ENCODE measurements around the gene RPS6KA2.
"Not testable (repeated sequence)": the region's sequence is repeated elsewhere in the genome, so short reads cannot be mapped to it uniquely, and the experiment has no call there.

RPS6KA2 gene

DNA sequence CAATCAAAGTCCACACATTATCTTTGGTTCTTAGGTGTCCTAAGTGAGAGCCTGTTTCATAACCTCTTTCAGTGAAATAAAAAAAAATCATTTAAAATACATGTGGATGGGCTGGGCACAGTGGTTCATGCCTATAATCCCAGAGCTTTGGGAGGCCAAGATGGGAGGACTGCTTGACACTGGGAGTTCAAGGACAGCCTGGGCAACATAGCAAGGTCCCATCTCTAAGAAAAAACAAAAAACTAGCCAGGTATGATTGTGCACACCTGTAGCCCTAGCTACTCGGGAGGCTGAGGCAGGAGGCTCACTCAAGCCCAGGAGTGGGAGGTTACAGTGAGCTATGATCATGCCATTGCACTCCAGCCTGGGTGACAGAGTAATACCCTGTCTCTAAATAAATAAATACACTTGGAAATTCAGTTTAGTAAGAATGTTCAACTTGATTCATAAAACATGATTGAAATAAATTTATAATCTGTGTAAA, 247.9 kb downstream of the RPS6KA2 start:
- Histone ChIP-seq H3K27me3 (ENCODE audit: control insufficient read depth, insufficient read depth, low read length, poor library complexity, severe bottlenecking) (peaks cover 14% of the 10 kb centered on the region), H3K36me3 (ENCODE audit: control insufficient read depth, insufficient read depth, low read length) (no peaks in the 10 kb centered on the region), H3K4me3 (ENCODE audit: insufficient read depth, low read depth, low read length) (no peak overlapping the region), H3K27ac (ENCODE audit: insufficient read depth, low read depth, low read length, poor library complexity, severe bottlenecking) (no peak overlapping the region), H3K9me3 (ENCODE audit: control insufficient read depth, low read length) (no peaks in the 10 kb centered on the region), H3K4me1 (ENCODE audit: control insufficient read depth, insufficient read depth, low read length) (peaks cover 5% of the 10 kb centered on the region)
- 89 to 94% methylated on average over 1 of the region's 1 CpG for WGBS, 2 experiments

DNA sequence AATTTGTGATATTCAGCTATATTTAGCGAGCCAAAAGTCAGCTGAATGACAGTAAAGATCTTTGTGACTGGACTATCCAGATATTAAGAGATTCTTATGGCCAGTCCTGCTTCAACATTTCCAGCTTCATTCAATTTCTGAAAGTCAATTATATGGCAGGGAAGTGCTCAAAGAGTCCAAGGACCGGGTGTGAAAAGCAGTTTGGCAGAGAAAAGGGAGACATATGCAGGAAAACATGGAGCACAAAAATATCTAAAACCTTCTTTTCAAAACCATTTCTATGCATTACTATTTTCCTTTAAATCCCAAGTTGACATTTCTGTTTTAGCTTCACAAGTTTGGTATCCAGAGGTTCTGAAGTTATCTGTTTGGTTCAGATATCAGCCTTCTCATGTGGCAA, 249.3 kb downstream of the RPS6KA2 start:
- 58 to 68% methylated on average over 2 of the region's 2 CpGs for WGBS, 2 experiments
- Histone ChIP-seq H3K27ac (ENCODE audit: insufficient read depth, low read depth, low read length, poor library complexity, severe bottlenecking) (no peak overlapping the region), H3K4me3 (ENCODE audit: insufficient read depth, low read depth, low read length) (no peak overlapping the region)

GRCh38 chr6:166375013-166375412, 252.0 kb downstream of the RPS6KA2 start:
- 100% methylated on average over 1 of the region's 1 CpG; no CpG with 5 or more reads in 1 of the 2 experiments for WGBS, 2 experiments
- no peaks in the 10 kb centered on the region for H3K9me3 ChIP-seq (ENCODE audit: control insufficient read depth, low read length)
- no peaks in the 10 kb centered on the region for H3K36me3 ChIP-seq (ENCODE audit: control insufficient read depth, insufficient read depth, low read length)
- H3K4me1 ChIP-seq (ENCODE audit: control insufficient read depth, insufficient read depth, low read length): no peaks in the 10 kb centered on the region
- no peak overlapping the region for H3K4me3 ChIP-seq (ENCODE audit: insufficient read depth, low read depth, low read length)
- no peak overlapping the region for H3K27ac ChIP-seq (ENCODE audit: insufficient read depth, low read depth, low read length, poor library complexity, severe bottlenecking)
- H3K27me3 ChIP-seq (ENCODE audit: control insufficient read depth, insufficient read depth, low read length, poor library complexity, severe bottlenecking): no peaks in the 10 kb centered on the region

More for the DNA sequence above, 249.3 kb downstream of the RPS6KA2 start:
- Histone ChIP-seq H3K36me3 (ENCODE audit: control insufficient read depth, insufficient read depth, low read length) (no peaks in the 10 kb centered on the region), H3K9me3 (ENCODE audit: control insufficient read depth, low read length) (no peaks in the 10 kb centered on the region), H3K27me3 (ENCODE audit: control insufficient read depth, insufficient read depth, low read length, poor library complexity, severe bottlenecking) (peaks cover 14% of the 10 kb centered on the region), H3K4me1 (ENCODE audit: control insufficient read depth, insufficient read depth, low read length) (peaks cover 5% of the 10 kb centered on the region)

GRCh38 chr6:166370489-166370888, 256.6 kb downstream of the RPS6KA2 start:
- H3K4me3 ChIP-seq (ENCODE audit: insufficient read depth, low read depth, low read length): no peak overlapping the region
- WGBS, 2 experiments: 85 to 95% methylated on average over 3 of the region's 3 CpGs
- no peaks in the 10 kb centered on the region for H3K36me3 ChIP-seq (ENCODE audit: control insufficient read depth, insufficient read depth, low read length)
- H3K9me3 ChIP-seq (ENCODE audit: control insufficient read depth, low read length): no peaks in the 10 kb centered on the region
- peaks cover 4% of the 10 kb centered on the region for H3K4me1 ChIP-seq (ENCODE audit: control insufficient read depth, insufficient read depth, low read length)
- H3K27ac ChIP-seq (ENCODE audit: insufficient read depth, low read depth, low read length, poor library complexity, severe bottlenecking): no peak overlapping the region
- H3K27me3 ChIP-seq (ENCODE audit: control insufficient read depth, insufficient read depth, low read length, poor library complexity, severe bottlenecking): no peaks in the 10 kb centered on the region

- Histone ChIP-seq H3K27me3 (ENCODE audit: control insufficient read depth, insufficient read depth, low read length, poor library complexity, severe bottlenecking) (no peaks in the 10 kb centered on the region), H3K27ac (ENCODE audit: insufficient read depth, low read depth, low read length, poor library complexity, severe bottlenecking) (no peak overlapping the region), H3K4me1 (ENCODE audit: control insufficient read depth, insufficient read depth, low read length) (peaks cover 4% of the 10 kb centered on the region), H3K4me3 (ENCODE audit: insufficient read depth, low read depth, low read length) (no peak overlapping the region), H3K36me3 (ENCODE audit: control insufficient read depth, insufficient read depth, low read length) (no peaks in the 10 kb centered on the region), H3K9me3 (ENCODE audit: control insufficient read depth, low read length) (no peaks in the 10 kb centered on the region)
- 79 to 81% methylated on average over 2 to 3 of the region's 3 CpGs for WGBS, 2 experiments
Observed at GRCh38 chr6:166369782-166370181, 257.3 kb downstream of the RPS6KA2 start.

DNA sequence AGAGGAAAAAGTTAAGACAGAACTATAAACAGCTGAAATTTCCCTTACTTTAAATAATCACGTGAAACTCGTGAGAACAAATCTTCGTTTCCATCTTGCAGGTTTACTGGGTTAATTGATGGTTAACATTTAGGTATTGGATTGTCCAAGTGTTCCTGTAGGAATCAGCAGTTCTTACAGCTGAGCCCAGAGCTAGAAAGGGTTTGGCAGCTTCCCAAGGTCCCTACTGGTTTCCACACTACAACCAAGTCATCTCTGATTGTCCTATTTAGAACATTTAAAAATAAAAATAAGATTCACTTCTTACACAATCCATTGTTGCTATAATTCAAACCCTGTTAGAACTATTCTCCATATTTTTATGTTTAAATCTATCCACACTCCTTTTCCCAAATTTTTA, 260.1 kb downstream of the RPS6KA2 start:
- H3K36me3 ChIP-seq (ENCODE audit: control insufficient read depth, insufficient read depth, low read length): no peaks in the 10 kb centered on the region
- no peak overlapping the region for H3K27ac ChIP-seq (ENCODE audit: insufficient read depth, low read depth, low read length, poor library complexity, severe bottlenecking)
- WGBS, 2 experiments: 94 to 100% methylated on average over 3 of the region's 3 CpGs
- no peaks in the 10 kb centered on the region for H3K27me3 ChIP-seq (ENCODE audit: control insufficient read depth, insufficient read depth, low read length, poor library complexity, severe bottlenecking)
- H3K4me3 ChIP-seq (ENCODE audit: insufficient read depth, low read depth, low read length): no peak overlapping the region
- peaks cover 4% of the 10 kb centered on the region for H3K4me1 ChIP-seq (ENCODE audit: control insufficient read depth, insufficient read depth, low read length)
- H3K9me3 ChIP-seq (ENCODE audit: control insufficient read depth, low read length): no peaks in the 10 kb centered on the region

DNA sequence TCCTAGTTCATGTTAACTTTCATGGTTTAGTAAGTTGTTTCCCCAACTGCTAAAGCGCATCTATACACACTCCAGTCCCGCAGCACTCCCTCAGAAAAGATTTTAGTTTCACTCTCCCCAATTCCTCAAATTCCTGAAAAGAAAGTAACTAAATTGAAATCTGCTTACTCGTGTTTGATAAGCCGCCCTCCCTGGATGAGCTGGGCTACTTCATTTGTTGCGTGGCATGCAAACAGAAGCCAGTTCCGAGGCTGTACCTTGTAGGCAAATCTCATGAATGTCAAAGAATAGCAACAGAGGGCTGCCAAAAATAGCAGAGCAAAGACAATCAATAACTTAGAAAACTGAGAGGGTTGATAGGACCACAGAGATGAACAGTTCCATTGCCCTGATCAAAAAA, 261.2 kb downstream of the RPS6KA2 start:
- H3K4me3 ChIP-seq (ENCODE audit: insufficient read depth, low read depth, low read length): no peak overlapping the region
- peaks cover 4% of the 10 kb centered on the region for H3K4me1 ChIP-seq (ENCODE audit: control insufficient read depth, insufficient read depth, low read length)
- no peaks in the 10 kb centered on the region for H3K27me3 ChIP-seq (ENCODE audit: control insufficient read depth, insufficient read depth, low read length, poor library complexity, severe bottlenecking)
- H3K9me3 ChIP-seq (ENCODE audit: control insufficient read depth, low read length): no peaks in the 10 kb centered on the region
- H3K36me3 ChIP-seq (ENCODE audit: control insufficient read depth, insufficient read depth, low read length): no peaks in the 10 kb centered on the region
- 30 to 36% methylated on average over 6 of the region's 6 CpGs for WGBS, 2 experiments
- H3K27ac ChIP-seq (ENCODE audit: insufficient read depth, low read depth, low read length, poor library complexity, severe bottlenecking): no peak overlapping the region

DNA sequence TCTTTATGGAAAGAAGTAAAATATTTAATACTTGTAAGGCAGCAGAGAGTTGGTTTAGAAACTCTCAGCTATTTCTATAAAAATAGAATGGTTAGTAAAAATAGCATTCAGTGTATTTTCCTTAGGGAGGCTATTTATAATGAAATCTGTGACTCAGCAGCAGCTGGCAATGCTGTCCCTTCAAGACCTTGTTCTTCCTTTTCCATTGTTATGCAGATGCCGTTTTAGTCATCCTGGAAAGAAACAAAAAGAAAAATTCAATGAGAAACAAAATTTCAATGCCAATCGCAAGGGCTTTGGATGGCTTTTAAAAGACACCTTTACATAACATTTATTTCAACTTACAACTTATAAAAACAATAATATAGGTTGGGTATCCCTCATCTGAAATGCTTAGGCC, 261.8 kb downstream of the RPS6KA2 start:
- Histone ChIP-seq H3K27ac (ENCODE audit: insufficient read depth, low read depth, low read length, poor library complexity, severe bottlenecking) (no peak overlapping the region), H3K27me3 (ENCODE audit: control insufficient read depth, insufficient read depth, low read length, poor library complexity, severe bottlenecking) (no peaks in the 10 kb centered on the region), H3K36me3 (ENCODE audit: control insufficient read depth, insufficient read depth, low read length) (no peaks in the 10 kb centered on the region), H3K4me3 (ENCODE audit: insufficient read depth, low read depth, low read length) (no peak overlapping the region), H3K4me1 (ENCODE audit: control insufficient read depth, insufficient read depth, low read length) (peaks cover 4% of the 10 kb centered on the region), H3K9me3 (ENCODE audit: control insufficient read depth, low read length) (no peaks in the 10 kb centered on the region)
- WGBS, 2 experiments: 9% methylated on average over 1 to 2 of the region's 2 CpGs

- H3K4me1 ChIP-seq (ENCODE audit: control insufficient read depth, insufficient read depth, low read length): peaks cover 4% of the 10 kb centered on the region
- H3K27ac ChIP-seq (ENCODE audit: insufficient read depth, low read depth, low read length, poor library complexity, severe bottlenecking): no peak overlapping the region
- no peaks in the 10 kb centered on the region for H3K9me3 ChIP-seq (ENCODE audit: control insufficient read depth, low read length)
- H3K4me3 ChIP-seq (ENCODE audit: insufficient read depth, low read depth, low read length): no peak overlapping the region
- no peaks in the 10 kb centered on the region for H3K27me3 ChIP-seq (ENCODE audit: control insufficient read depth, insufficient read depth, low read length, poor library complexity, severe bottlenecking)
- H3K36me3 ChIP-seq (ENCODE audit: control insufficient read depth, insufficient read depth, low read length): no peaks in the 10 kb centered on the region
- 83 to 84% methylated on average over 7 of the region's 7 CpGs for WGBS, 2 experiments
Observed at GRCh38 chr6:166364456-166364855, 262.6 kb downstream of the RPS6KA2 start.

DNA sequence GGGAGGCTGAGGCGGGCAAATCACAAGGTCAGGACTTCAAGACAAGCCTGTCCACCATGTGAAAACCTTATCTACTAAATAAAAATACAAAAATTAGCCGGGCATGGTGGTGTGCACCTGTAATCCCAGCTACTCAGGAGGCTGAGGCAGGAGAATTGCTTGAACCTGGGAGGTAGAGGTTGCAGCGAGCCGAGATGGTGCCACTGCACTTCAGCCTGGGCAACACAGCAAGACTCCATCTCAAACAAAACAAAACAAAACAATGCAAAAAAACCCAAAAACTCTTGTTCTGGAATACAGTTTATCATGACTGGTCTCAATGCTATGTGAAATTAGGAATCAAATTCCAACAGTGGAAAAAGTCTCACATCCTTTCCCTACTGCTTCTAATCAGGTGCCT, 264.6 kb downstream of the RPS6KA2 start:
- not testable (repeated sequence) for H3K36me3 ChIP-seq (ENCODE audit: control insufficient read depth, insufficient read depth, low read length); H3K27ac ChIP-seq (ENCODE audit: insufficient read depth, low read depth, low read length, poor library complexity, severe bottlenecking); H3K4me1 ChIP-seq (ENCODE audit: control insufficient read depth, insufficient read depth, low read length); H3K9me3 ChIP-seq (ENCODE audit: control insufficient read depth, low read length); H3K4me3 ChIP-seq (ENCODE audit: insufficient read depth, low read depth, low read length); H3K27me3 ChIP-seq (ENCODE audit: control insufficient read depth, insufficient read depth, low read length, poor library complexity, severe bottlenecking)
- whole genome bisulfite sequencing, 2 experiments: 90 to 93% methylated on average over 4 of the region's 4 CpGs

DNA sequence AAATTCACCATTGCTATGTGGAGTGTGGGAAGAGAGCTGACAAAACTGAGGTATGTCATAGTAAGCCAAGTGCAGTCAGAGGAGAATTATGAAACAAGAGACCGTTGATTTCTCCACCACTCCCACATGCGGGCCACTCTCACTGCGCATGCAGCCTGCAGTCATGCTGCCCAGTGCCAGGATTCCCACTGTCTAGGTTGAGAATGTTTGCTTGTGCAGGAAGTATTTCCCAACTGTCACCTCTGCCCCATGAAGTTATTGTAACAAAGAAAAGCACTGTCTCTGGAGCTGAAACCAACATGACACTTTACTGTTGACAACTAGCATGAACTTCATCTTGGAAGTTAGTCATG, 266.0 kb downstream of the RPS6KA2 start:
- H3K27me3 ChIP-seq (ENCODE audit: control insufficient read depth, insufficient read depth, low read length, poor library complexity, severe bottlenecking): no peaks in the 10 kb centered on the region
- no peak overlapping the region for H3K27ac ChIP-seq (ENCODE audit: insufficient read depth, low read depth, low read length, poor library complexity, severe bottlenecking)
- WGBS, 2 experiments: 95 to 96% methylated on average over 3 of the region's 3 CpGs
- peaks cover 3% of the 10 kb centered on the region for H3K4me1 ChIP-seq (ENCODE audit: control insufficient read depth, insufficient read depth, low read length)
- H3K4me3 ChIP-seq (ENCODE audit: insufficient read depth, low read depth, low read length): no peak overlapping the region
- H3K9me3 ChIP-seq (ENCODE audit: control insufficient read depth, low read length): no peaks in the 10 kb centered on the region
- no peaks in the 10 kb centered on the region for H3K36me3 ChIP-seq (ENCODE audit: control insufficient read depth, insufficient read depth, low read length)
